Stimulated activated CD4-positive, alpha-beta T cell treated with anti-CD3 and anti-CD28 coated beads, Interleukin-12 subunit alpha, Interleukin-12 subunit beta, amount 100 ng/mL, for 4 hours (primary cell): ENCODE results near the gene TLR9.

Experiments used
- DNase-seq: peaks from one replicate; pipeline ENCODE4 v3.0.0-alpha.2; 2020

TLR9 gene

GRCh38 chr3:52232279-52233107 lies 7.0 kb upstream of the TLR9 start:
- no peak for DNase-seq

GRCh38 chr3:52231502-52232278 lies 6.2 kb upstream of the TLR9 start:
- peak; percentile 93 for DNase-seq

- no peak for DNase-seq
Measured at GRCh38 chr3:52230889-52231499, 5.5 kb upstream of the TLR9 start.

GRCh38 chr3:52230461-52230860 lies 5.0 kb upstream of the TLR9 start:
- no peak for DNase-seq

- no peak for DNase-seq
Measured at GRCh38 chr3:52229656-52230055, 4.2 kb upstream of the TLR9 start.

GRCh38 chr3:52228751-52229291 lies 3.4 kb upstream of the TLR9 start:
- DNase-seq: no peak

- no peak for DNase-seq
Measured at GRCh38 chr3:52228266-52228665, 2.8 kb upstream of the TLR9 start.

GRCh38 chr3:52227766-52228165 lies 2.3 kb upstream of the TLR9 start:
- no peak for DNase-seq

- no peak for DNase-seq
Measured at GRCh38 chr3:52227117-52227516, 1.7 kb upstream of the TLR9 start.

- DNase-seq: no peak
Measured at GRCh38 chr3:52226229-52226817, 878 bp upstream of the TLR9 start.

- no peak for DNase-seq
Measured at GRCh38 chr3:52223449-52224408, 1.7 kb downstream of the TLR9 start.

- DNase-seq: no peak
Measured at GRCh38 chr3:52222319-52223221, 2.9 kb downstream of the TLR9 start.

- DNase-seq: no peak
Measured at GRCh38 chr3:52221563-52222318, 3.7 kb downstream of the TLR9 start.

- DNase-seq: no peak
Measured at GRCh38 chr3:52221141-52221562, 4.3 kb downstream of the TLR9 start.

- peak; percentile 89 for DNase-seq
Measured at GRCh38 chr3:52220380-52221026, 4.9 kb downstream of the TLR9 start.

- DNase-seq: no peak
Measured at GRCh38 chr3:52218937-52219650, 6.4 kb downstream of the TLR9 start.

- DNase-seq: no peak
Measured at GRCh38 chr3:52218454-52218853, 7.0 kb downstream of the TLR9 start.

GRCh38 chr3:52218026-52218425 lies 7.4 kb downstream of the TLR9 start:
- DNase-seq: no peak

GRCh38 chr3:52217409-52217805 lies 8.0 kb downstream of the TLR9 start:
- DNase-seq: no peak
